Right lobe of liver (tissue), 4 donors: ENCODE measurements around the gene DIAPH3.

Experiments
- POLR2A ChIP-seq: fragments of 450-650 bp; IDR thresholded peaks from one replicate; pipeline ENCODE4 v1.6.1; 2017; ENCODE audit warnings: antibody characterized with exemption, mild to moderate bottlenecking
- TF ChIP-seq, protein P1 (sequence below), 4 donors: fragments of 200-600 bp in 3 of 4; fragments of 450-650 bp in 1 of 4; IDR thresholded peaks; one replicate each; pipeline versions ENCODE4 v1.5.1 to v1.8.0; 2016 to 2022; ENCODE audit warnings: antibody characterized with exemption in 4 of 4, mild to moderate bottlenecking in 2 of 4
- donor health status: DM: no; HTN: no; CAD: no.
- donor health status: DM: no; HTN: no; CAD: no.
- donor health status: DM: no; HTN: yes; CAD: no.

DNA sequence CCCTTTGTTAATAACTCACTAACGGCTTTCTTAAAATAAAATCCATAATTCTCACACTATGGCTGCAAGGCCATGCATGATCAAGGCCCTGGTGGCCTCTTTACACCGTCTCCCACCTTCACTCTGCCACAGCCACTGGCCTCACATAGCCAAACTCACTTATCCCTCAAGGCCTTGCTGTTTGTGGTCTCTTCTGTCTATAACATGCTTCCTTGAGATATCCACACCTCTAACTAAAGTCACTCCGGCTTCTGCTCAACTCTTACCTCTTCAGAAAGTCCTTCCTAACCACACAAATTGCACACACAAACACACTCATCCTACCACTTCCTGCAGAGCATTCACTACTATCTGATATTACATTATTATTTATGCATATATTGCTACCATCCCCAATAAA, 262.5 kb downstream of the DIAPH3 start:
- TF ChIP-seq POLR2A: no peak
- TF ChIP-seq, protein P1, sequence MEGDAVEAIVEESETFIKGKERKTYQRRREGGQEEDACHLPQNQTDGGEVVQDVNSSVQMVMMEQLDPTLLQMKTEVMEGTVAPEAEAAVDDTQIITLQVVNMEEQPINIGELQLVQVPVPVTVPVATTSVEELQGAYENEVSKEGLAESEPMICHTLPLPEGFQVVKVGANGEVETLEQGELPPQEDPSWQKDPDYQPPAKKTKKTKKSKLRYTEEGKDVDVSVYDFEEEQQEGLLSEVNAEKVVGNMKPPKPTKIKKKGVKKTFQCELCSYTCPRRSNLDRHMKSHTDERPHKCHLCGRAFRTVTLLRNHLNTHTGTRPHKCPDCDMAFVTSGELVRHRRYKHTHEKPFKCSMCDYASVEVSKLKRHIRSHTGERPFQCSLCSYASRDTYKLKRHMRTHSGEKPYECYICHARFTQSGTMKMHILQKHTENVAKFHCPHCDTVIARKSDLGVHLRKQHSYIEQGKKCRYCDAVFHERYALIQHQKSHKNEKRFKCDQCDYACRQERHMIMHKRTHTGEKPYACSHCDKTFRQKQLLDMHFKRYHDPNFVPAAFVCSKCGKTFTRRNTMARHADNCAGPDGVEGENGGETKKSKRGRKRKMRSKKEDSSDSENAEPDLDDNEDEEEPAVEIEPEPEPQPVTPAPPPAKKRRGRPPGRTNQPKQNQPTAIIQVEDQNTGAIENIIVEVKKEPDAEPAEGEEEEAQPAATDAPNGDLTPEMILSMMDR (IDR thresholded peaks at IDR 0.05): no peak
